Endothelial cell of umbilical vein (primary cell): ENCODE measurements around the gene TMC6. TPM values are rescaled to one million over a fixed set of nuclear protein-coding genes. Genes with fewer than 3 reads are reported as not detected.

Experiments used
- BruUV-seq: library from RNA; stranded (reverse); fragments of 400-500 nt; replicated peaks from 2 replicates; lab custom pipeline; 2021; lab: Mats Ljungman, UMichigan
- CTCF ChIA-PET: fragments of 300-600, 350-600 bp; sonication (Branson Sonifier 250); formaldehyde crosslinking; loops from one replicate; lab custom pipeline; 2021; ENCODE audit warnings: antibody characterized with exemption, inconsistent platforms; lab: Charles Lee
- POLR2A ChIA-PET: fragments of 300-600, 350-600 bp; sonication (Branson Sonifier 250); formaldehyde crosslinking; loops from one replicate; lab custom pipeline; 2021; ENCODE audit warnings: antibody characterized with exemption, inconsistent platforms; lab: Charles Lee
- DNase-seq: peaks from one replicate; pipeline ENCODE4 v3.0.0-alpha.2; 2011; ENCODE audit warnings: low read depth, low spot score
- FAIRE-seq: peaks from 2 replicates; lab custom pipeline; 2011; peaks lifted over from hg19 to GRCh38; lab: Jason Lieb, UNC
- H2AFZ ChIP-seq: 2 replicates; pipeline ENCODE4 v1.6.0; 2012; ENCODE audit warnings: low read depth, low read length, control low read depth, inconsistent platforms
- H3K27ac ChIP-seq: 2 replicates; pipeline ENCODE4 v1.5.1; 2011; ENCODE audit warnings: low read depth, mild to moderate bottlenecking, control low read depth, low read length, moderate library complexity; ENCODE audit not compliant: insufficient read depth
- H3K27me3 ChIP-seq, 2 experiments: 2 replicates each; pipeline versions ENCODE4 v1.6.0 to v1.6.1; 2011; ENCODE audit warnings: low read length in 2 of 2, mixed read lengths in 1 of 2; ENCODE audit not compliant: control insufficient read depth in 2 of 2, insufficient read depth in 2 of 2
- H3K36me3 ChIP-seq, 2 experiments: 2 replicates in 1 of 2; 3 replicates in 1 of 2; pipeline ENCODE4 v1.5.1; 2011; ENCODE audit warnings: low read length in 2 of 2, mild to moderate bottlenecking in 1 of 2, moderate library complexity in 1 of 2; ENCODE audit not compliant: control insufficient read depth in 2 of 2, insufficient read depth in 2 of 2; ENCODE audit errors: extremely low read depth in 1 of 2
- H3K4me1 ChIP-seq: 3 replicates; pipeline ENCODE4 v1.5.1; 2011; ENCODE audit warnings: mild to moderate bottlenecking, low read length; ENCODE audit not compliant: control insufficient read depth, insufficient read depth; ENCODE audit errors: extremely low read depth
- H3K4me2 ChIP-seq: 2 replicates; pipeline ENCODE4 v1.6.1; 2011; ENCODE audit warnings: low read length, control low read depth, mixed read lengths; ENCODE audit not compliant: insufficient read depth
- H3K4me3 ChIP-seq, 3 experiments: fragments of 200-600 bp in 1 of 3; sonication (generic), shearing (Covaris generic) in 1 of 3; replicated peaks in 1 of 3; 2 replicates each; pipeline ENCODE4 v1.5.1; 2011 to 2016; ENCODE audit warnings: control low read depth in 3 of 3, low read length in 3 of 3, mild to moderate bottlenecking in 2 of 3, inconsistent platforms in 1 of 3, low read depth in 1 of 3, moderate library complexity in 1 of 3; ENCODE audit not compliant: insufficient read depth in 1 of 3
- H3K79me2 ChIP-seq: 2 replicates; pipeline ENCODE4 v1.6.0; 2012; ENCODE audit warnings: low read length, inconsistent platforms; ENCODE audit not compliant: control insufficient read depth, insufficient read depth
- H3K9ac ChIP-seq: replicated peaks from 2 replicates; pipeline ENCODE3; 2011; ENCODE audit warnings: low read length, control low read depth; ENCODE audit not compliant: insufficient read depth; ENCODE audit errors: extremely low read depth
- H3K9me1 ChIP-seq: replicated peaks from 3 replicates; pipeline ENCODE4 v1.6.0; 2011; ENCODE audit warnings: mild to moderate bottlenecking, low read length; ENCODE audit not compliant: control insufficient read depth, insufficient read depth; ENCODE audit errors: extremely low read depth
- H3K9me3 ChIP-seq: replicated peaks from 2 replicates; pipeline ENCODE4 v1.5.1; 2012; ENCODE audit warnings: low read length, inconsistent platforms; ENCODE audit not compliant: control insufficient read depth, insufficient read depth
- H4K20me1 ChIP-seq: replicated peaks from 2 replicates; pipeline ENCODE3; 2011; ENCODE audit warnings: mild to moderate bottlenecking, low read length; ENCODE audit not compliant: control insufficient read depth, insufficient read depth; ENCODE audit errors: extremely low read depth
- EZH2 ChIP-seq: IDR thresholded peaks from 2 replicates; pipeline ENCODE4 v1.6.1; 2012; ENCODE audit warnings: borderline replicate concordance, low read depth, mild to moderate bottlenecking, moderate library complexity, low read length, inconsistent platforms; ENCODE audit not compliant: severe bottlenecking
- FOS ChIP-seq: IDR thresholded peaks from 2 replicates; pipeline ENCODE4 v1.6.1; 2011; ENCODE audit warnings: mild to moderate bottlenecking, low read length, moderate library complexity, borderline replicate concordance; ENCODE audit not compliant: insufficient read depth
- GATA2 ChIP-seq: IDR thresholded peaks from 2 replicates; pipeline ENCODE4 v1.7.0; 2011; ENCODE audit warnings: low read depth, mild to moderate bottlenecking, moderate library complexity, mixed read lengths, low read length; ENCODE audit not compliant: insufficient read length, insufficient read depth
- JUN ChIP-seq: IDR thresholded peaks from 2 replicates; pipeline ENCODE4 v1.6.1; 2011; ENCODE audit warnings: borderline replicate concordance, low read depth; ENCODE audit not compliant: insufficient read length, insufficient read depth
- MYC ChIP-seq: IDR thresholded peaks from one replicate; pipeline ENCODE4 v1.6.1; 2011; ENCODE audit warnings: mild to moderate bottlenecking, low read depth, low read length
- POLR2A ChIP-seq: IDR thresholded peaks from 2 replicates; pipeline ENCODE4 v1.6.1; 2012; ENCODE audit warnings: low read depth, mild to moderate bottlenecking, control low read depth, low read length
- POLR2AphosphoS5 ChIP-seq: IDR thresholded peaks from 2 replicates; pipeline ENCODE4 v1.6.1; 2012; ENCODE audit warnings: low read depth, mild to moderate bottlenecking, control low read depth, low read length, moderate library complexity; ENCODE audit not compliant: insufficient read depth
- dilution Hi-C: fragments of 300-500 bp; cut with MboI; formaldehyde crosslinking; loops from one replicate; pipeline ENCODE4 v1.15.0; 2019; ENCODE audit warnings: low sequenced_read_pairs; ENCODE audit not compliant: extremely low pct_ligation_motif_present
- intact Hi-C: fragments of 100-400 bp; cut with micrococcal nuclease; formaldehyde crosslinking; loops from one replicate; pipeline ENCODE4 v1.10.0; 2022
- polyA plus RNA-seq, 4 experiments: library from polyadenylated mRNA; depleted of rRNA in 3 of 4; stranded (reverse) in 3 of 4; unstranded in 1 of 4; fragments of >200 nt; gene quantifications; 2 replicates each; pipeline versions ENCODE4 v1.2.1 to v1.2.3, GENCODE V29; 2011 to 2012; ENCODE audit warnings: missing spikeins in 1 of 4
- total RNA-seq: library from RNA; stranded (reverse); gene quantifications from 2 replicates; pipeline ENCODE4 v1.2.3, GENCODE V29; 2021
- TF ChIP-seq, protein P1 (sequence below), 2 donors: IDR thresholded peaks; 1 replicate in 1 of 2; 2 replicates in 1 of 2; pipeline ENCODE4 v1.5.1; 2011; ENCODE audit warnings: low read length in 2 of 2, mild to moderate bottlenecking in 2 of 2, moderate library complexity in 2 of 2, control low read depth in 1 of 2, inconsistent platforms in 1 of 2, low read depth in 1 of 2; ENCODE audit not compliant: insufficient read depth in 1 of 2; ENCODE audit errors: extremely low read depth in 1 of 2
- TF ChIP-seq, protein P2 (sequence below): IDR thresholded peaks from 2 replicates; pipeline ENCODE4 v1.6.1; 2011; ENCODE audit not compliant: insufficient read depth, insufficient read length

TMC6 gene
- total and polyA plus RNA-seq, 2 donors (not counting 3 experiments of a cell fraction or from before 2014, with no cell fraction given) = 23.2 to 72.4 TPM

DNA sequence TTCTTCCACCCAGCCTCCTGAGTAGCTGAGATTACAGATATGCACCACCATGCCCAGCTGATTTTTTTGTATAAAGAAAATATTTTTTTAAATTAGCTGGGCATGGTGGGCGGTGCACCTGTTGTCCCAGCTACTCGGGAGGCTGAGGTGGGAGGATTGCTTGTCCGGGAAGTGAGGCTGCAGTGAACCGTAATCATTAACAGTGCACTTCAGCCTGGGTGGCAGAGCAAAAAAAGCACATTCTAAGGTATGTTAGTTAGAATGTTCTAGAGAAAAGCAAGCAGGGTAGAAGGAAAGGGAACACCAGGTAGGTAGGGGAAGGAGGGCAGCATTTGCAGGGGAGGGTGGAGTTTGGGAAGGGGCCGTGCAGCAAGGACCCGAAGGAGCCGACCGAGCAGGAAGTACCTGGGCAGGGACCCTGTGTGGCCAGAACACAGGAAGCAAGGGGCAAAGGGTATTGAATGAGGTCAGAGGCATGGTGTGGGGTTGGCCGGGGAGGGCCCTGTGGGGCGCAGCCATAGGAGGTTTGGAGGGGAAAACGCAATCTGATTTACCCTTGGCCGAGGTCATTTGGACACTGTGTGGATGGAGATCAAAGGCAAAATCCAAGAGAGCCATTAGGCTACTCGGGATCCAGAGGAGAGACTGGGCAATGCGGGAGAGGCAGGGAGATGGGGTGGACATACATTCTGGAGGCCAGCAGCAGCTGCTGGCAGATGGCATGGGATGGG lies 19.9 kb upstream of the TMC6 start:
- no TSS peak for BruUV-seq
- POLR2A ChIA-PET = interaction anchor here (0.6 kb wide), 1 partner anchor 36 kb away, joined by 6 read pairs; no protein-coding TSS in a partner anchor

More for the DNA sequence above, 19.9 kb upstream of the TMC6 start:
- Histone ChIP-seq H3K4me2 (no peak overlapping the region), H3K4me3 (no peak overlapping the region), H3K4me1 (peaks cover 14% of the 10 kb centered on the region), H3K79me2 (no peaks in the 10 kb centered on the region), H4K20me1 (no peaks in the 10 kb centered on the region), H3K27ac (no peak overlapping the region), H3K9me1 (no peaks in the 10 kb centered on the region), H3K9ac (no peak overlapping the region), H2AFZ (no peak overlapping the region), H3K9me3 (no peaks in the 10 kb centered on the region), H3K36me3 (no peaks in the 10 kb centered on the region), H3K27me3 (no peaks in the 10 kb centered on the region)
- CTCF ChIA-PET = interaction anchor here (0.6 to 0.7 kb wide), 2 partner anchors 14 to 27 kb away, joined by 3 read pairs; no protein-coding TSS in a partner anchor
- FAIRE-seq (no peak), DNase-seq (no peak)
- intact Hi-C loops = no loop called here
- dilution Hi-C loops = no loop called here
- TF ChIP-seq POLR2AphosphoS5 (no peak), GATA2 (no peak), MYC (no peak), POLR2A (no peak), EZH2 (no peak), FOS (no peak), JUN (no peak)
- TF ChIP-seq, protein P1, sequence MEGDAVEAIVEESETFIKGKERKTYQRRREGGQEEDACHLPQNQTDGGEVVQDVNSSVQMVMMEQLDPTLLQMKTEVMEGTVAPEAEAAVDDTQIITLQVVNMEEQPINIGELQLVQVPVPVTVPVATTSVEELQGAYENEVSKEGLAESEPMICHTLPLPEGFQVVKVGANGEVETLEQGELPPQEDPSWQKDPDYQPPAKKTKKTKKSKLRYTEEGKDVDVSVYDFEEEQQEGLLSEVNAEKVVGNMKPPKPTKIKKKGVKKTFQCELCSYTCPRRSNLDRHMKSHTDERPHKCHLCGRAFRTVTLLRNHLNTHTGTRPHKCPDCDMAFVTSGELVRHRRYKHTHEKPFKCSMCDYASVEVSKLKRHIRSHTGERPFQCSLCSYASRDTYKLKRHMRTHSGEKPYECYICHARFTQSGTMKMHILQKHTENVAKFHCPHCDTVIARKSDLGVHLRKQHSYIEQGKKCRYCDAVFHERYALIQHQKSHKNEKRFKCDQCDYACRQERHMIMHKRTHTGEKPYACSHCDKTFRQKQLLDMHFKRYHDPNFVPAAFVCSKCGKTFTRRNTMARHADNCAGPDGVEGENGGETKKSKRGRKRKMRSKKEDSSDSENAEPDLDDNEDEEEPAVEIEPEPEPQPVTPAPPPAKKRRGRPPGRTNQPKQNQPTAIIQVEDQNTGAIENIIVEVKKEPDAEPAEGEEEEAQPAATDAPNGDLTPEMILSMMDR (IDR thresholded peaks at IDR 0.05; ENCODE audit: extremely low read depth in 1 of 2, insufficient read depth in 1 of 2, low read depth in 1 of 2, low read length in 2 of 2) = no peak
- TF ChIP-seq, protein P2, sequence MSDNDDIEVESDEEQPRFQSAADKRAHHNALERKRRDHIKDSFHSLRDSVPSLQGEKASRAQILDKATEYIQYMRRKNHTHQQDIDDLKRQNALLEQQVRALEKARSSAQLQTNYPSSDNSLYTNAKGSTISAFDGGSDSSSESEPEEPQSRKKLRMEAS = no peak
